GM18505 (cell line): ENCODE results near the gene CACFD1.

Experiments used
- ATAC-seq: cut with Tn5 transposase; IDR thresholded peaks from one replicate; pipeline ENCODE4 v1.9.1; 2021; ENCODE audit not compliant: unreplicated experiment
- POLR2A ChIP-seq: IDR thresholded peaks from 4 replicates; pipeline ENCODE4 v1.6.1; 2011; ENCODE audit warnings: borderline replicate concordance; ENCODE audit not compliant: insufficient read depth, insufficient read length; ENCODE audit errors: extremely low read depth

The CACFD1 gene

DNA sequence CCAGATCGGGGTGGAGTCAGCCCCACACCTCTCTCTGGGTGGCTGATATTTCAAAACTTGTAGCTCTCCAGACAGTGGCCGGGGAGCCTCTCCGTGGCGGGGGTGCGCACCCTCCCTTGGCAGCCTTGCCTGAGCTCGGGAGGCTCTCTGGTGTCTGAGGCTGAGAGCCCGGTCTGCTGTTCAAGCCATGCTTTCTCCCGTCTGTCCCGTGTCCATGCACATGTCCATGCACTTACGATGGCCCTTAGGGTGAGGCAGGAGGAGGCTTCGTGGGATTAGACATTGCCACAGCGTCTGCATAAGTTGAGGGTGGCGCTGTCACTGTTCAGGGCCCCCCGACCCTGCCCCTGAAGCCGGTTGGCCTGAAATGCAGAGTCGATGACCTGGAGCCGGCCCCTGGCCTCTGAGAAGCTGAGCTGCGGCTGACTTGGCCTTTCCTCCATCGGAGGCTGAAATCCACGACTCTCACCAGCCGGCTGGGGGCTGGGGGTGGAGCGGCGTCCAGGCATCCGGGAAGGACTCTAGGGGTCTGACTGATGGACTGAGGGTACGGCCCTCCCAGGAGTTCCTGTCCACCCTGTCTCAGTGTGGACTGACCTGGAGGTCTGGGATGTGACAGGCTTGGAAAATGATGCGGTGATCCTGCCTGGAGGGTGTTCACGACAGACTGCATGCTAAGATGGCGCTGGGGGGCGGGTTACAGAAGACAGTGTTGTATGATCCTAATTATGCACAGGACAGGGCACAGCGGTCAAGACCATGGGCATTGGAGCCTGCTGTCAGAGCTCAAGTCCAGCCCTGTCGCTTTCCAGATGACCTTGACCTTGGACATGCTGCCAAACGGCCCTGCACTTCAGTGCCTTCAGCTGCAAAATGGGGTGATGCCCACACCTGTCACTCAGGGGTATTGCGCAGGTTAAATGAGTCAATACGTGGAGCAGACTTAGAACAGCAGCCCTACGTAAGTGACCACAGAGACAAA, 37.4 kb downstream of the CACFD1 start:
- no peak for TF ChIP-seq POLR2A
- ATAC-seq, result no peak

DNA sequence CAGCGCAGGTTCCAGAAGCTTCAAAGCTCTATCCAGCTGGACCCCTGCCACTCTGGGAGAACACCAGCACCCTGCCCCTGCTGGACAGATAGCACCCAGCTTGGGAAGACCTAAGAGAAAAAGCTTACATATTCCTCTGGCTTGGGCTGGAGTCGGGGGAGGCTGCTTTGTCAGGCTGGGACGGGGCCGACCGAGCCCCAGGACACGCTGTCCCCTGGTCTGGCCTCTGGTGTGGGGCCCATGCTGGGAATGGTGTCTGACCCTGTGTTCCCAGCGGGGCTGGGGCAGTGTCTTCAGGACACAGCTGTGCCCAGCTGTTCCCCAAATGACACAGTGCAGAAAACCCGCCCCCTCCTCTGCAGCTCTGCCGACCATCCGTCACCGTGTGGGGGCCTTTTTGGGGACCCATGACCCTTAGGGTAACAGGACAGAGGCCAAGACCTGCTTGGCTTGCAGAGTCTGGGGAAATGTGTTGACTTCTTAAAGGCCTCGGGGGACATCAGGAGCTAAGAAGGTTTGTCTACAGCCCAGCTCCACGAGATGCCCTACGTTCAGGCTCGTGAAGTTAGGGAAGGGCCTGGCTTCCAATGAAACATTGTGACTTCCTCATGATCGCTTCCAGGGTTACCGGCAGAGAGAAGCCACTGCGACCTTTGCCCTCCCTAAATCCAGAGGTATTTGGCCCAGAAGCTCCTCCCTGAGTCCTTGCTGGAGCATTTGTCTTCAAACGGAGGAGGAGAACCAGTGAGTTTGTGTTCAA, 39.5 kb downstream of the CACFD1 start:
- ATAC-seq, result no peak

DNA sequence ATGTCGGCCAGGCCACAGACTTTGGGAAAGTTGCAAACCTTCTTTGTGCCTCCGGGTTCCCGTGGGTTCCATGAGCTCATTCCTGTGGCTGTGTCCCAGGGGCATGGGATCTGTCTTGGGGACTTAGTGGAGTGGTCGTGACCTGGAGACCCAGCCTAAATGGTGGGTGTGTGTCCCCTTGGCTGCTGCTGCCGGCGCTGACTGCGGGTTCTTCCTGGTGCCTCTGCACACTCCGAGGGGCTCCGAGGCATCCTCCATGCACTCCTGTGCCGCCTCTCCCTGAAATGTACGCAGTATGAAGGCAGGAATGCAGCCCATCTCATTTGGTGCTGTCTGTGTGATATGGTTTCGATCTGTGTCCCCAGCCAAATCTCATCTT, 40.1 kb downstream of the CACFD1 start:
- no peak for ATAC-seq
- TF ChIP-seq POLR2A, result no peak

More for the DNA sequence above, 39.5 kb downstream of the CACFD1 start:
- TF ChIP-seq POLR2A, result no peak

DNA sequence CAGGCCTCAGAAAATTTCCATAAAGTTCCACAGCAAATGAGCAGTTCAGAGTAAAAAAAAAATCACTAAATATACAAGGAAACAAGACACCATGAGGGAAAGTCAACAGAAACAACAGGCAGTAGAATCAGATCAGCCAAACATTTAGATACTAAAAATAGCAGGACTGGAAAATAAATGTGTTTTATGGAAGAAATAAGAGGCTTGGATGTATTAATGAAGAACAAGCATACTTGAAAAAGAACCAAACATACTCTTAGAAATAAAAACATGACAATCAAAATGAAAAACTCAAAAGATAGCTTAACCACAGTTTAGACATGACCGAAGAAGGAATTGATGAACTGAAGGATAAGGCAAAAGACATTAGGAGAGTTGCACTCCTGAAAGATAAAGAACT, 42.3 kb downstream of the CACFD1 start:
- ATAC-seq, result no peak

DNA sequence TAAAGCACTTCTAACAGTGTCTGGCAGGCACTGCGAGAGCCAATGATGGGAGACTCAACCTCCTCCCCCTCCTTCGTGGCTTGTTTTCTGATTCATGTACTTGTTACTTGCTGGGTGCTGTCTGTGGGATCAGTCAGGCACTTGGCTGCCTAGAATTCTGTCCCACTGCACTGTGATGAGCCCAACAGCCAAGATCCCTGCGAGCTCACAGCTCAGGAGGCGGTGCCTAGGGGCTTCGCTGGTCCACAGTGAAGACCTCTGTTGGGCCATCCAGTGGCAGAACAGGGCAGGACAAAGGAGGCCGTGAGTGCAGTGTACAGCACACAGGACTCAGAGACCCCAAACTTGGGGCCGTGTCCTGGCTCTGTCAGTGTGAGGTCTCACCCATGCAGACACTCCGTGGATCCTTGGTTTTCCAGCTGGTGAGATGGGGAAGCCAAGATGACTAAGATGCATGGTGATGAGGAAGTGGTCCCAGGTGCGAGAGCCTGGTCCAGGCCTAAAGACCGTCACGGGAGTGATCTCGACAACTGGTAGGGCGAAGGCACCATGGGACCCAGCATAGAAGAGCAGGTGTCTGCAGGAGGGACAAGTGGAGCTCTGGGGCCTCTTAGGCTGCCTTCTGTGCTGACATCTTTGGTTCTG, 45.5 kb downstream of the CACFD1 start:
- no peak for ATAC-seq
- no peak for TF ChIP-seq POLR2A

More for the DNA sequence above, 42.3 kb downstream of the CACFD1 start:
- no peak for TF ChIP-seq POLR2A

DNA sequence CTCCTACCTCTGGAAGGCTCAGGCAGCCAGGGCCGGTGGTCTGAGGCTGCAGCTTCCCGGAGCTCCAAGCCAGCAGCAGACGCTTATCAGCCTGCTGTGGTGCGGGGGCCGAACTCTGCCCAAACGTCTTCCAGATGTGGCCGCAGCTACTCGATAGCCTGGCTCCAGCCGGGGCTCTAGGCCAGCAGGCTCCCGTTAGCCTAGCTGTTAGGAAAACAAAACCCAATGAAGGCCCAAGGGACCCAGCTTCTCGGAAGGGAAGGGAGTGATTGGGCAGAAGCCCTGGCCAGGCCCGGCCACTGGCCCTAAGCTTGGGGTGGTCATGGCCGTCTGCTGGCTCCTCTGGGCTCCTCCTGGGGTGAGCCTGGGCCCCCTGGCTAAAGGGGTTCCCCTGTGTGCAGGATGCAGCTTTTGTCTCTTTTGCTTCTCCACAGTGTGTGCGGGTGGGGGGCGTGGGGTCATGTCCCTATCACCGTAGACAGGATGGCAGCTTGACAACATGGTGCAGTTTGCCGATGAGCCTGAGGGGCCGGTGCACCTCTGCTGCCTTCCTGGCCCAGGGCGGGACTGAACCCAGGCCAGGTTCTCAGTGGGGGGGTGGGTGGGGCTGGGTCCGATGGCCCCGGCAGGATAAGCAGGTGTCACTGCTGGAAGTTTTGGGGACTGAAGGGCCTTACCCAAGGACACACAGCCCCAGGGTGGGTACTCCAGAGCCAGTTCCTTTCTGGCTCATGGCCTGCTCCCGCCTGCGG, 46.3 kb downstream of the CACFD1 start:
- ATAC-seq, result no peak
- no peak for TF ChIP-seq POLR2A

DNA sequence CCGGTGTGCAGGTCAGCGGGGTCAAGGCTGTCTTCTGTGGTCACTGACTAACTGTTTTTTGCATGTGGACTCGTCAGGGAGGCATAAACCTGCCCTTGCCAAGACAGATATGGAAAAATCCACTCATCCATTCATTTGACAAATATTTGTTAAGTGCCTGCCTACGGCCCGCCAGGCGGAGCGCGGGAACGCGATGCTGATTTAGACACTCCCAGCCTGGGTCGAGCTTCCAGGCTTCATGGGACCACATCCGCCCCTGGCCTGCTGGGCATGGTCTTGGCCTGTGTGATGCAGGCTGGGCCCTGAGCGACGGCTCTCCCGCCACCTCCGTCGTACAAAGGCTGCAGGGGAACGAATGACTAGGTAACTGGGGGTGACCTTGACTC, 46.9 kb downstream of the CACFD1 start:
- ATAC-seq, result no peak
- TF ChIP-seq POLR2A, result no peak

DNA sequence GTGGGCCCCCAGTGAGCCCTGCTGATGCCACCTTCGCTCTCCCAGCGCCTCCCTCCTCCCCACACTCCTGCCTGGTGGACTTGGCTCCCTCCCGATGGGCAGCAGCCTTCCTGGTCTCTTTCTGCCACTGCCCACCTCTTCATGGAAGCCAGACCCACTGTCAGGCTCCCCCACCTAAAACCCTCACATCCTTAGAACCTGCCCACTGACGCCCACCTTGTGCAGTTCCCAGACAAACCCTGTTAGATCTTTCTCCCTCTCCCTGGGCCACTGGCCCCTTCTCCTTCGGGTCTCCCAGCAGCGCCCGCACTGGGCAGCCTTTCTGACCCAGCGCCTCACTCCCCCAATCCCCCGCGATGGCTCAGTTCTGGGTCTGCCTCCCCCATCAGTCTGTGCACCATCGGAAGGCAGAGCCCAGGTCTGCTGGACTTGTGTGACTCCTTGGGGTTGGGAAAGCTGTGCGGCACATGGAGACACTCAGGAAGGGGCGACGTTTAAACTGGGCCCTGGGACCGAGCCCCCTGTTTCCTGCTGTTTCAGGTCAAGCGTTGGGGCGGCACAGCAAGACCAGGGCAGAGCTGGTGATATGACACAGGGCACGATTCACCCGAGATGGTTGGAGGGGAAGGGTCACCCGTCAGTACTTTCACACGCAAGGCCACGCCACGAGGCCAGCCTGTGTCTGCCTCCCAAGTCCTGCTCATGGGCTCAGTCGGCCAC, 47.6 kb downstream of the CACFD1 start:
- ATAC-seq, result no peak
- no peak for TF ChIP-seq POLR2A

DNA sequence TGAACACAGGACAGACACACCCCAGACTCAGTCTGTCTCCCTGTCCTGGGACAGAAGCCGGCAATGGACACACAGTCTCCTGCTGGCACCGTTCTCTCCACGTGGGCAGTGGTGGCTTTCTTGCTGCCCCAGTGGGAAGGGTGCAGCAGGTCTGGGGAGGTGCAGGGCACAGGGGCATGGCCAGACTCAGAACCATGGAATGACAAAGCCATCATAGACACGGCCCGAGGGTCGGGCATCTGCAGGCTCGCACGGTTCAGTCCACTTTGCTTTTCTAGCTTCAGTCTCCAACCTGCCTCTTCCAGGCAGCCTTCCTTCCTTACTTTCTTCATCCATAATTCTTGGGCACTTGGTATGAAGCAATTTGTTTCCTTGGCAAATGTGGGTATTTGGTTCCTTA, 48.3 kb downstream of the CACFD1 start:
- no peak for TF ChIP-seq POLR2A
- no peak for ATAC-seq

DNA sequence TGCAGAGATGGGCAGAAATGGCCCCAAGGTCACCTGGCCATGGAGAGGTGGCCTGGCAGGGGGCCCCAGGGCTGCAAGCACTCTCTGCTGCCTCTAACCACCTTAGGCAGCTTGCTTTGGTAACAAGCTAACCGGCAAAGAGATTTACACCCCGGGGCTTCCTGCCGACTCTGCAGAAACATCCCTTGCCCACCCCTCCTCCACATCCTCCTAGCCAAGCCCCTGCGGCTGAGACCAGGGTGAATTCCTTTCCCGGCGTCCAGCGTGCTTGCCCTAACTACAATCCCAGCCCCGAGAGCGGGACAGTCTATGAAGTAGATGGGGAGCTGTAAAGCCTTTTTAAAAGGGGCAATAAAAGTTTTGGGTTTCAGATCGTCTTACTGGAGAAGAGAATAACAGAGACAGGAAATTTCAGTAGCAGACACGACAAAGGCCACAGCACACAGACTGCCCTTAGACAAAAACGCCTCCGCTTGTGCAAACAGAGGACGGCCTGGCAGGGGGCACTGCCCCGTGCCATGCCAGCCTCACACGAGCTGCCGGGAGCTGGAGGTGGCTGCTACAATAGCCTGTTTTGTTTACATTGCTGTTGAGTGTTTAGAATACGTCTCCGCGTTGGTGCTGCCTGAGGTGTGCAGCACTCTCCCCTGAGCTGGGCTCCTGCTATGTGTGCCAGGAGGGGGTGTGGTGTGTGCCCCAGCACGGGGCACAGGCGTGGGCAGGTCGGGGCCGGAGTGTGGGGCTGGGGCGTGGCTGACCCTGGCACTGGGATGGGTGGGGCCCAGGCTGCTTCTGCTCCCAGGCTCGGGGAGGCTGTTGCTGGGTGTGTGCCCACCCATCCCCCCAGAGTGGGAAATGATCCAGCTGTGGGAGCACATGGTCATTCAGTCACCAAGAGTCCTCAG, 49.7 kb downstream of the CACFD1 start:
- no peak for TF ChIP-seq POLR2A
- no peak for ATAC-seq

DNA sequence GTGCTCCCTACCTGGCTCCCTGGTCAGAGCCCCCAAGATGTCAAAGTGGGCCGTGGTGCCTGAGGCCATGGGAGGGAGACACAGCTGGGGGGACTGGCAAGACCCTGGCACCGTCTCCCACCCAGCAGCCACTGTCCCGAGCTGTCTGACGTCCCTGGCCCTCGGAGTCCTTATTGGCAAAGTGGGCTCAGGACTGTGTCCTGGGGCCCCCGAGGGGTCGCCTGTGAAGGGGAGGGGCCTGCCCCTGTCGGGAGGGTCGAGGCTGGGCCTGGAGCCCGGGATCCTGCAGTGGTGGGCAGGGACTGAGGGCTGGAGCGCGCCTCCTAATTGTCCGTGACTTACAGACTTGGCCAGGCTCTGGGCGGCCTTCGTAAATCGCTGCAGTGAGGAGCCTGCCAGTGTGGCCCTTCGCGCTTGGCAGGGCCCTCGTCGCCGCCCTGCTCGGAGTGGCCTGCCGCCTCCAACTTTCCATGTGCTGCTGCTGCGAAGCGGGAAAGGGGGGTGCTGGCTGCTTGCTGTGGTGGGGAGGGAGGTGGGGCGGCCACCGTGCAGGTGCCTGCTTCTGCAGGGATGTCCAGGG, 51.2 kb downstream of the CACFD1 start:
- TF ChIP-seq POLR2A, result no peak
- no peak for ATAC-seq
